H9 (cell line): ENCODE results near the gene MBD5. TPM values are rescaled to one million over a fixed set of nuclear protein-coding genes. Genes with fewer than 3 reads are reported as not detected.

Experiments
- DNase-seq: peaks from one replicate; pipeline ENCODE4 v3.0.0-alpha.2; 2017
- H2AFZ ChIP-seq: one replicate; pipeline ENCODE4 v1.6.1; 2013; ENCODE audit warnings: mild to moderate bottlenecking, low read length, control low read depth, moderate library complexity
- H2AK5ac ChIP-seq: 2 replicates; pipeline ENCODE4 v1.6.1; 2013; ENCODE audit warnings: low read length, control low read depth, mixed read lengths; ENCODE audit not compliant: insufficient read length
- H2BK120ac ChIP-seq: one replicate; pipeline ENCODE4 v1.6.1; 2013; ENCODE audit warnings: low read depth, mild to moderate bottlenecking, low read length, control low read depth, inconsistent platforms; ENCODE audit not compliant: poor library complexity, severe bottlenecking
- H2BK12ac ChIP-seq: 2 replicates; pipeline ENCODE4 v1.6.1; 2013; ENCODE audit warnings: low read length, control low read depth, mixed read lengths, low read depth; ENCODE audit not compliant: insufficient read length
- H2BK15ac ChIP-seq: 2 replicates; pipeline ENCODE4 v1.6.1; 2013; ENCODE audit warnings: low read depth, low read length, control low read depth
- H2BK20ac ChIP-seq: one replicate; pipeline ENCODE4 v1.6.1; 2013; ENCODE audit warnings: low read depth, mild to moderate bottlenecking, low read length, control low read depth, inconsistent platforms; ENCODE audit not compliant: poor library complexity, severe bottlenecking
- H2BK5ac ChIP-seq: 2 replicates; pipeline ENCODE4 v1.6.1; 2013; ENCODE audit warnings: low read length, control low read depth, mixed read lengths; ENCODE audit not compliant: insufficient read length
- H3K14ac ChIP-seq: 2 replicates; pipeline ENCODE4 v1.6.1; 2013; ENCODE audit warnings: low read length, control low read depth; ENCODE audit not compliant: insufficient read depth
- H3K18ac ChIP-seq: 2 replicates; pipeline ENCODE4 v1.6.1; 2013; ENCODE audit warnings: low read depth, mild to moderate bottlenecking, mixed read lengths, low read length, control low read depth; ENCODE audit not compliant: insufficient read length
- H3K23ac ChIP-seq: 2 replicates; pipeline ENCODE4 v1.6.1; 2013; ENCODE audit warnings: low read length, control low read depth, mixed read lengths, low read depth; ENCODE audit not compliant: insufficient read length
- H3K23me2 ChIP-seq: 2 replicates; pipeline ENCODE4 v1.6.1; 2013; ENCODE audit warnings: low read depth, mild to moderate bottlenecking, mixed read lengths, low read length, control low read depth; ENCODE audit not compliant: insufficient read length, poor library complexity, severe bottlenecking
- H3K27ac ChIP-seq: 2 replicates; pipeline ENCODE4 v1.5.1; 2013; ENCODE audit warnings: low read length, control low read depth, mixed read lengths, low read depth; ENCODE audit not compliant: insufficient read length
- H3K27me3 ChIP-seq: 2 replicates; pipeline ENCODE4 v1.6.1; 2013; ENCODE audit warnings: low read length, control low read depth, inconsistent platforms; ENCODE audit not compliant: insufficient read depth
- H3K4ac ChIP-seq: 2 replicates; pipeline ENCODE4 v1.6.1; 2013; ENCODE audit warnings: low read depth, mild to moderate bottlenecking, control low read depth, inconsistent platforms, low read length, moderate library complexity
- H3K4me1 ChIP-seq: 2 replicates; pipeline ENCODE4 v1.6.1; 2013; ENCODE audit warnings: low read length, control low read depth, inconsistent platforms; ENCODE audit not compliant: insufficient read depth
- H3K4me2 ChIP-seq: 2 replicates; pipeline ENCODE4 v1.6.1; 2013; ENCODE audit warnings: low read length, control low read depth, mixed read lengths; ENCODE audit not compliant: insufficient read length, insufficient read depth
- H3K56ac ChIP-seq: 2 replicates; pipeline ENCODE4 v1.6.1; 2013; ENCODE audit warnings: low read depth, mild to moderate bottlenecking, mixed read lengths, low read length, control low read depth; ENCODE audit not compliant: insufficient read length
- H3K79me1 ChIP-seq: 2 replicates; pipeline ENCODE4 v1.6.1; 2013; ENCODE audit warnings: low read depth, mild to moderate bottlenecking, moderate library complexity, low read length, control low read depth, inconsistent platforms; ENCODE audit not compliant: insufficient read depth, poor library complexity, severe bottlenecking
- H3K79me2 ChIP-seq: 2 replicates; pipeline ENCODE4 v1.6.1; 2013; ENCODE audit warnings: low read length, control low read depth, inconsistent platforms; ENCODE audit not compliant: insufficient read depth
- H3K9ac ChIP-seq: 2 replicates; pipeline ENCODE4 v1.6.1; 2013; ENCODE audit warnings: low read length, control low read depth, mixed read lengths; ENCODE audit not compliant: insufficient read length; ENCODE audit errors: extremely low read depth
- H3K9me3 ChIP-seq: one replicate; pipeline ENCODE4 v1.6.1; 2013; ENCODE audit warnings: low read depth, low read length, inconsistent platforms; ENCODE audit not compliant: control insufficient read depth
- H3T11ph ChIP-seq: one replicate; pipeline ENCODE4 v1.6.1; 2013; ENCODE audit warnings: mild to moderate bottlenecking, low read length, control low read depth, inconsistent platforms
- H4K20me1 ChIP-seq: one replicate; pipeline ENCODE4 v1.6.1; 2013; ENCODE audit not compliant: control insufficient read depth, insufficient read length, insufficient read depth
- H4K5ac ChIP-seq: 2 replicates; pipeline ENCODE4 v1.6.1; 2013; ENCODE audit warnings: low read depth, mild to moderate bottlenecking, mixed read lengths, low read length, control low read depth; ENCODE audit not compliant: insufficient read length
- H4K8ac ChIP-seq: replicated peaks from 2 replicates; pipeline ENCODE4 v1.6.1; 2013; ENCODE audit warnings: low read length, control low read depth, mixed read lengths, low read depth; ENCODE audit not compliant: insufficient read length
- H4K91ac ChIP-seq: 2 replicates; pipeline ENCODE4 v1.6.1; 2013; ENCODE audit warnings: low read depth, mild to moderate bottlenecking, moderate library complexity, mixed read lengths, low read length, control low read depth; ENCODE audit not compliant: insufficient read length
- H3K27ac Mint-ChIP-seq, 3 experiments: 2 replicates in 2 of 3; 3 replicates in 1 of 3; pipeline ENCODE4 v1.8.0; 2020 to 2021; ENCODE audit warnings: mixed read lengths in 3 of 3, mild to moderate bottlenecking in 1 of 3, moderate library complexity in 1 of 3
- H3K27me3 Mint-ChIP-seq: 2 replicates; pipeline ENCODE4 v1.8.0; 2021; ENCODE audit warnings: low read depth, mild to moderate bottlenecking, moderate library complexity, mixed read lengths
- H3K36me3 Mint-ChIP-seq, 3 experiments: 2 replicates in 2 of 3; 3 replicates in 1 of 3; pipeline ENCODE4 v1.8.0; 2020 to 2021; ENCODE audit warnings: low read depth in 3 of 3, mixed read lengths in 3 of 3; ENCODE audit not compliant: insufficient read depth in 1 of 3
- H3K4me1 Mint-ChIP-seq, 2 experiments: 2 replicates each; pipeline ENCODE4 v1.8.0; 2020; ENCODE audit warnings: mixed read lengths in 2 of 2
- H3K4me3 Mint-ChIP-seq, 2 experiments: 2 replicates in 1 of 2; 3 replicates in 1 of 2; pipeline ENCODE4 v1.8.0; 2020 to 2021; ENCODE audit warnings: mild to moderate bottlenecking in 2 of 2, mixed read lengths in 2 of 2, moderate library complexity in 1 of 2
- H3K9me3 Mint-ChIP-seq, 2 experiments: 2 replicates in 1 of 2; 3 replicates in 1 of 2; pipeline ENCODE4 v1.8.0; 2020; ENCODE audit warnings: mild to moderate bottlenecking in 2 of 2, mixed read lengths in 2 of 2, moderate library complexity in 1 of 2
- WGBS: extraction: QIAGEN DNeasy Blood & Tissue Kit; methylation state at CpG from one replicate; pipeline ENCODE4 v1.1.7; 2013; ENCODE audit warnings: missing lambda C conversion rate, low lambda C conversion rate, mixed read lengths; ENCODE audit not compliant: insufficient read length; ENCODE audit errors: extremely low coverage; 5-methylcytosine and 5-hydroxymethylcytosine counted together
- total RNA-seq: library from RNA; stranded (reverse); gene quantifications from 2 replicates; pipeline ENCODE4 v1.2.1, GENCODE V29; 2021
- TF ChIP-seq, protein P1 (sequence below): fragments of 200-600 bp; sonication (generic); conservative IDR thresholded peaks from 3 replicates; pipeline ENCODE4 v1.8.0; 2021; ENCODE audit warnings: antibody characterized with exemption, mild to moderate bottlenecking

The MBD5 gene
- total RNA-seq, 1 experiment from 2014 or later, result 23.1 TPM

DNA sequence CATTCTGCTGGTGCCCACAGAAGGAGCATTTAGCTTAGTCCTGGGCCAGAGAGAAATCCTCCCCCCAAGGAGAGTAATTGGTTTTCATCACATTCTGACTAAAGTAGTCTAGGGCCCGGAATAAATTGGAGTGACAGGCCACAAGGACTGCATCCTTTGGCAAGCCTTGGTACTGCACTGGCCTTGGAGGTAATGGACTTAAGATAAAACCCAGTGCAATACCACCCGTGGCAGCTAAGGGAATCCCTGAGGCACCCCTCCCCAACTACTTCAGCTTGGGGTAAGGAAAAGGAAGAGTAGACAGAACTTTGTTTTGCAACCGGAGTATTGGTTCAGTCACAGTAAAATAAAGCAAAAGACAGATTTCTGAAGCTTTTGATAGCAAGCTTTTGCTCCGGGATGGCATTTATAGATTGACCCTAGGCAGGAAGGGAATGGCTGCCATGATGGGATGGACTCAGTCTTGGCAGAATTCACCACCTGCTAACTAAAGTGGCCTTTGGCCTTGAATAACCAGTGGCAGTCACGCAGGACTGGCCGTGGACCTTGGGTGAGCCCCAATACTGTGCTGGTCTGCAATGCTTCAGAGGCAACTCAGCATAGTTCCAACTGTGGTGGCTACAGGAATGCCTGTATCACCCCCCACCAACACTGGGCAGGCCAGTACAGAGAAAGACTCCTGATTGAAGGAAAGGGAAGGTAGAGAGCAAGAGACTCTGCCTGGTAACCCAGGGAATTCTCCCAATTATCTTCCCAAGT is 14.5 kb upstream of the MBD5 start:
- Histone ChIP-seq H4K91ac (no peak overlapping the region), H3K79me2 (peaks cover 28% of the 10 kb centered on the region), H2AK5ac (no peak overlapping the region), H2BK120ac (no peak overlapping the region), H3K27ac (no peak overlapping the region), H2BK20ac (no peak overlapping the region), H3K9me3 (no peaks in the 10 kb centered on the region), H3K23me2 (no peaks in the 10 kb centered on the region), H2BK15ac (no peak overlapping the region), H3K56ac (no peak overlapping the region), H2BK12ac (no peak overlapping the region), H3K4ac (no peak overlapping the region), H3K23ac (no peak overlapping the region), H3K4me2 (no peak overlapping the region), H3T11ph (no peak overlapping the region), H3K79me1 (no peaks in the 10 kb centered on the region), H3K27me3 (no peaks in the 10 kb centered on the region), H4K5ac (peak overlapping the region; percentile 93), H2AFZ (no peak overlapping the region), H3K9ac (no peak overlapping the region), H4K8ac (no peak overlapping the region), H3K14ac (no peak overlapping the region), H3K18ac (no peak overlapping the region), H2BK5ac (no peak overlapping the region), H3K4me1 (no peaks in the 10 kb centered on the region; the same call in 1 of the 2 replicates), H4K20me1 (no peaks in the 10 kb centered on the region)
- WGBS, result no CpG with 5 or more reads among the region's 6 CpGs
- DNase-seq, result peak; percentile 40
- Mint-ChIP-seq H3K27me3 (no peaks in the 10 kb centered on the region), H3K4me1 (peaks cover 18 to 29% of the 10 kb centered on the region in 2 experiments), H3K4me3 (no peak overlapping the region), H3K9me3 (peaks cover 29 to 44% of the 10 kb centered on the region in 2 experiments), H3K36me3 (peaks cover 31 to 59% (median 43%) of the 10 kb centered on the region in 3 experiments), H3K27ac (no peak overlapping the region; a peak in 1 of 7 replicates)
- TF ChIP-seq, protein P1, sequence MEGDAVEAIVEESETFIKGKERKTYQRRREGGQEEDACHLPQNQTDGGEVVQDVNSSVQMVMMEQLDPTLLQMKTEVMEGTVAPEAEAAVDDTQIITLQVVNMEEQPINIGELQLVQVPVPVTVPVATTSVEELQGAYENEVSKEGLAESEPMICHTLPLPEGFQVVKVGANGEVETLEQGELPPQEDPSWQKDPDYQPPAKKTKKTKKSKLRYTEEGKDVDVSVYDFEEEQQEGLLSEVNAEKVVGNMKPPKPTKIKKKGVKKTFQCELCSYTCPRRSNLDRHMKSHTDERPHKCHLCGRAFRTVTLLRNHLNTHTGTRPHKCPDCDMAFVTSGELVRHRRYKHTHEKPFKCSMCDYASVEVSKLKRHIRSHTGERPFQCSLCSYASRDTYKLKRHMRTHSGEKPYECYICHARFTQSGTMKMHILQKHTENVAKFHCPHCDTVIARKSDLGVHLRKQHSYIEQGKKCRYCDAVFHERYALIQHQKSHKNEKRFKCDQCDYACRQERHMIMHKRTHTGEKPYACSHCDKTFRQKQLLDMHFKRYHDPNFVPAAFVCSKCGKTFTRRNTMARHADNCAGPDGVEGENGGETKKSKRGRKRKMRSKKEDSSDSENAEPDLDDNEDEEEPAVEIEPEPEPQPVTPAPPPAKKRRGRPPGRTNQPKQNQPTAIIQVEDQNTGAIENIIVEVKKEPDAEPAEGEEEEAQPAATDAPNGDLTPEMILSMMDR, result peak; percentile 44
